ENCODE results near the gene ANO10.
"Not testable (repeated sequence)": the region's sequence is repeated elsewhere in the genome, so short reads cannot be mapped to it uniquely, and the experiment has no call there.

Gene ANO10

DNA sequence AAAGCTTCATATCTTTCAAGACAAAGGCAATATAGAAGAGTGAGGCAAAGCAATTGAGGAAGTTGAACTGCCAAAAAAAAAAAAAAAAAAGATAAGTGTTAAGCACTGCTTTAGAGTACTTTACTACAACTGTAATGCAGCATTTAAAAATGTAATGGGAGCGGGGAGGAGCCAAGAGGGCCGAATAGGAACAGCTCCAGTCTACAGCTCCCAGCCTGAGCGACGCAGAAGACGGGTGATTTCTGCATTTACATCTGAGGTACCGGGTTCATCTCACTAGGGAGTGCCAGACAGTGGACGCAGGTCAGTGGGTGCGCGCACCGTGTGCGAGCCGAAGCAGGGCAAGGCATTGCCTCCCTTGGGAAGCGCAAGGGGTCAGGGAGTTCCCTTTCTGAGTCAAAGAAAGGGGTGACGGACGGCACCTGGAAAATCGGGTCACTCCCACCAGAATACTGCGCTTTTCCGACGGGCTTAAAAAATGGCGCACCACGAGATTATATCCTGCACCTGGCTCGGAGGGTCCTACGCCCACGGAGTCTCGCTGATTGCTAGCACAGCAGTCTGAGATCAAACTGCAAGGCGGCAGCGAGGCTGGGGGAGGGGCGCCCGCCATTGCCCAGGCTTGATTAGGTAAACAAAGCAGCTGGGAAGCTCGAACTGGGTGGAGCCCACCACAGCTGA is 56.0 kb downstream of the ANO10 start:
- DNase-seq, result not testable (repeated sequence)

DNA sequence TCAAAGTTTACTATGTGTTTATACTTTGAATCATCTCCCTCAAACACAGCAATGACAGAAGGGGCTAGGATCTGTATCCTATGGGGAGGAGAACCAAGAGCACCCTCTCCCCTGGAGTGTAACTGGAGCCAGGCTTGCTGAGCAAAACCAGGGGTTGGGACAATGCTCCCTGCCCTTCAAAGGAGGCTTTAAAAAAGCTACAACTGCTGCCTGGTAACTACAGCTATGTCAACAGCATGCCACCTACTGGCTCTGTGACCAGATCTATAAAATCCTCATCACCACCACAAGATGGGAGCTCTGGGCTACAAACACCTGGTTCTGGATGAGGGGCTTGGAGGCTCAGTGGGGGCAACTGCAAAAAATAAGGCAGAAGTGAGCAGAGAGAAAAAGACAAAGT is 61.9 kb downstream of the ANO10 start:
- no peak for DNase-seq

DNA sequence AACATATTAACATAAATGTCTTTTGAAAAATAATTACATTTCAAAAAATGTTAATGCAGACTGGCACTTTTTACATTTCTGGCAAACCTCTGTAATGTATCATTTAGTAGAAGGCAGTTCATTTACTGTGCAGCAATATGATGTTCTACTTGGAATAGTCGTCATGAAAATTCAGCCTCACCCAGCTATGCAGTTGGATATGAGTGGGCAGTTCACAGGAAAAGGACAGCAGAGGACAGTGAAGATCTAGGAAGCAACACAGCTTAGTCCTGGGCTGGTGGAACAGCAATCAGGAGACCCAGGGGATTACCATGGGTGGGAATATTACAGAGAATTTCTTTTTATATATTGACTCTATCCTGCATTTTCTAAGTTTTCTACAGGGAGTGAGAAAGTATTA is 63.6 kb downstream of the ANO10 start:
- DNase-seq, result no peak

DNA sequence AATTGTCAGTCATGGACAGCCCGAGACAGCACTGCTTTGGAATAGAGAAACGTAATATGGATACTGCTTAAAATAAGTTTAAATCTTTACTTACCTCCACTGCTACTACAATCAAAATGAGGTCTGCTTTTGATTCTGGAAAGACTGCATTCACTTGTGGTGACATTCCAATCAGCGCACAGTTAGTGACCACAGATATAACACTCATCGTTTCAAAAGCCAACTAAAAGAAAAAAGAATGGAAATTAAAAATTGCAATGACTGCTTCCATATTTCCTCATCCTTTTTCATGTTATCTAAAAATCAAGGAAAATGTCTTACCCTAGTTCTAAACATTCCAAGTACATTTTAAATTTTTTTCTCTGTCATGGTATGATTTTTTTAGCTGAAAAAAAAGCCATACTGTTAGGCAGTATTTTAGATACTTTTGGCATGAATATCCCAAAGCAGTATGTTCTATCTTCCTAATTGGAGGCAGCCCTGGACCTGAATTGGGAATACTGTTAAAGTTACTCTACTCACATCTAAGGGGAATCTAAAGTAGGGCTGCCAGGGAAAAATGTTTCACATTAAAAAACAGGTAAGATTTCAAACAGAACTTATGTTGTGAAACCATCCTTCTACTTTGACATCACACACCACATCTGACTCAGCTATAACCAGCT is 72.1 kb downstream of the ANO10 start:
- no peak for DNase-seq

DNA sequence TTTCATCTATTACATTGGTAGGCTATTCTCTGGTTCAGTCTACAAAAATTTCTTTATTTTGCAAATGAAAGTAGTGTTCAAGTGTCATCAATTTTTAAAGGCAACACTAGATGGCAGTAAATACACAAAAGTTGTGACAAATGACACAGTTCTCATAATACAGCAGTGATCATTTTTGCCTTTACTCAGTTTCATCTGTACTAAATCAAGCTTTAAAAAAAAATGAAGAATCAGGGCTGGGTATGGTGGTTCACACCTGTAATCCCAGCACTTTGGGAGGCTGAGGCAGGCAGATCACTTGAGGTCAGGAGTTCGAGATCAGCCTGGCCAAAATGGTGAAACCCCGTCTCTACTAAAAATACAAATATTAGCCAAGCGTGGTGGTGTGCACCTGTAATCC is 77.5 kb downstream of the ANO10 start:
- DNase-seq, result not testable (repeated sequence)

DNA sequence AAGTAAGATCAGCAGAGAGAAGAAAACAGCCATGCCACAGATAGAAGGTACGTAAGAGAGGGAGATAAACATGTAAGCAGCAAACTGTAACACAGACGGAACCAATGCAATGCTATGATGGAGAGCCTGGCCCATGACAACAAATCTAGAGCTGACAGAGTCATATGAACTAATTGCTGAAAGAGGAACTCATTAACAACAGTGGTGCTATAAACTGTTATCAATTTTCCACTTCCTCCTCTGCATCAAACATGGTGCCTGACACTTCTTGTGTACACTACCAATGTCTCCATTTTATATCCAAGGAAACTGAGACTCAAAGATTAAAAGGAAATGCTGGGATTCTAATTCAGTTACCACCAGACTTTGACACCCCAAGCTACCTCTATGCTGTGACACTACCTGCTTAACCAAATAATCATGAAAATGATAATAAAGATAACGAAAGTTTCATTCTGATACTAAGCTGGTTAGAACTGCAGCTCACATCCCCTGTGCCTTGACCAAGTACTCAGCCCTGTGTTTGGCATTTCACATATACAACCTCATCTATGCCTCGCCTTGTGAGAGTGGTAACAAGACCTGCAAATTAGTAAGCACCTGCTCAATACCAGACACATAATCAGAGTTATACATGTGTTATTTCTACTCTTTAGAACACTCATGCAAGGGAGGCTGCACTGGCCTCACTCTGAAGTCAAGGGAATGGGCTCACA is 79.3 kb downstream of the ANO10 start:
- DNase-seq, result no peak

DNA sequence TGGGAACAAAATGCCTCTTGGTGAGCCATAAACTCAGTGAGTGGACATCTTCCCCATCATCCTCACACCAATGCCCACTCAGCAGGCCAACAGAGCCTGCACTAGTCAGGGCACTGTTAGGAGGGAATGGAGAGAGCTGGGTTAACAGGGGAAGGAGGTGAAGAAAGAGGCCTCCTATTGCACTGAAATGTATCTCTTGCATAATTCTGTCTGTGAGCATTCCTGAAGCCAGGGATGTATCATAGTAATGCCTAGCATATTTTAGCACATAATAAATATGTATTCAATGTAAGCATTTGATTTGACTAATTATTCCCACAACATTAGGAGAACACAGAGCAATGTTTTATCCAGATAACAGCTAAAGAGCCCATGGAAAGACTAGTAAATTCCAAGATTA is 81.2 kb downstream of the ANO10 start:
- DNase-seq, result no peak

DNA sequence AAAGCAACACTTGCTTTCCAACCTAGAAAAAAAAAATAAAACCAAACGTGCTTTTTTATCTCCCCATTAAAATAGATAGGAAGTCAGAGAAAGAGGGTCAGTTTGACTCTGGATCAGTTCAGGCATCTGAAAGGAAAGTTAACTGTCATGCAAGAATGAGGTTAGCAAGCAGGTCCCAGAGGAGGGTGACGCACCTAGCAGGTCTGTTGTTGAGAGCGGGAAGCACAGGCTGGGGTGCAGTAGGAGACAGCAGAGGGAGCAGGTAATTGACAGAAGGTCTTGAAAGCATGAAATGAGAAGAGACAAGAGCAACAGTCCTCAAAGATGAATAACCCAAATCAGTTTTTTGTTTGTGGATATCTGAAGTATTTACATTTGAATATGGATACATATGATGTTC is 82.5 kb downstream of the ANO10 start:
- no peak for DNase-seq

DNA sequence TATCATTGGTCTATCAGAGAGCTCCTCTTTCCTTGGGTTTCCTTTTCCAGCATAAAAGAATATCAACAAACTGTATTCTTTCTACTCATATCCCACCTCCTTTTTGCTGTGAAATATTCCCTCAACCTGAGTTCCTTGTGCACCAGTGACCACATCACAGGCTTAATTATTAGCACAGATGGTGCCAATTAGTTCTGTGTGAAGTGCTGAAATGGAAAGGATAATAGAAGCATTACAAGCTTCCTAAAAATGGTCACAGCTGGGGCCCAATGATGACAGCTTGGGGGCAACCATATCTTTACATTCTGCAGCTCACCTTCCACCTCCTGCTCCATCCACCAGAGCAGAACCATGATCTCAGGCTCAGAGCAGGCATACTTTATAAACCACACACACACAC is 84.6 kb downstream of the ANO10 start:
- DNase-seq, result no peak

DNA sequence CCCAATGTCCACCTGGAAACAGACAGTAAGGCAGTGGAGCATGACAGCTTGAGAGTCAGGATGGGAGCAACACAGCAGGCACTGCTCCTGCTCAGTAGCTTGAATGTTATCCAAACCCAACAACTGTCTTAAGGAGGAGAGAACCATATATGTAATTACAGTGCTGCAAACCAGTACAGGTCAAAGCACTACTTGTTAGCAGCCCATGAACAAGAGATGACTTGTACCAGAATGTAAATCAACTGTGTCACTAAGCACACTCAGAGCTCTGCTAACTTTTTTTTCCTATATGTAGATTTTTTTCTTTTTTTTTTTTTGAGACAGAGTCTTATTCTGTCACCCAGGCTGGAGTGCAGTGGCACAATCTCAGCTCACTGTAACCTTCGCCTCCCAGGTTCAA is 87.1 kb downstream of the ANO10 start:
- DNase-seq, result no peak

DNA sequence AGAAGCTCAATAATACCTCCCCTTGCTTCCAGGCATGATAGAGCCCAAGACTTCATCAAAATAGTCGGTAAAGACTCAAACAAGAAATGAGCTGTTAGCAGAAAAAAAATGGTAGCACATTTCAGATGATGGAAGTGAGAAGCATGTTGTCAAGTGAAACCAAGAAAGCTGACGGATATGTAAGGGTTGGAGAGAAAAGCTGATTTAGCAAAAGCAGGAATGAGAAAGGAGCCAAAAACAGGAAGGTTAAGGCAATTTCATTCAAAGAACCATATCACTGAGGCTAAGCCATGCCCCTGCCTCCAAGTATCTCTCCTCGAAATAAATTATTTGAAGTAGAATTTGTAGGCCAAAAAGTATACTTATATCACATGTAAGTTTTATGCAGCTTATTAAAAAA is 88.8 kb downstream of the ANO10 start:
- DNase-seq, result no peak

DNA sequence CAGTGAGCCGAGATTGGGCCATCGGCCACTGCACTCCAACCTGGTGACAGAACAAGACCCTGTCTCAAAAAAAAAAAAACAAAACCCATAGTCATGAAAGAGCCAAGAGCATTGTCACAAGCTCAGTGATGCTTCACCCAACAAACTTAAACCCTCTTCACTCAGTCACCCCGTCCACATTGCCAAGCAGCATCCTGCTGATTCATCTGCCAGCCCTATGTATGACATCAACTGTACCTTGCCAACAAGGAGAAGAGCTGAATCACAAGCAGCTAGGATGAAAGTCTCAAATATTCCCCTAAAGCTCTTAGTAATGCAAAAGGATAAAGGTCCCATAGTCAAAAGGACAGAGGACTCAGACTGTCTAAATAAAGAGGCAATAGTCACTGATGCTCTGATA is 90.0 kb downstream of the ANO10 start:
- DNase-seq, result no peak

DNA sequence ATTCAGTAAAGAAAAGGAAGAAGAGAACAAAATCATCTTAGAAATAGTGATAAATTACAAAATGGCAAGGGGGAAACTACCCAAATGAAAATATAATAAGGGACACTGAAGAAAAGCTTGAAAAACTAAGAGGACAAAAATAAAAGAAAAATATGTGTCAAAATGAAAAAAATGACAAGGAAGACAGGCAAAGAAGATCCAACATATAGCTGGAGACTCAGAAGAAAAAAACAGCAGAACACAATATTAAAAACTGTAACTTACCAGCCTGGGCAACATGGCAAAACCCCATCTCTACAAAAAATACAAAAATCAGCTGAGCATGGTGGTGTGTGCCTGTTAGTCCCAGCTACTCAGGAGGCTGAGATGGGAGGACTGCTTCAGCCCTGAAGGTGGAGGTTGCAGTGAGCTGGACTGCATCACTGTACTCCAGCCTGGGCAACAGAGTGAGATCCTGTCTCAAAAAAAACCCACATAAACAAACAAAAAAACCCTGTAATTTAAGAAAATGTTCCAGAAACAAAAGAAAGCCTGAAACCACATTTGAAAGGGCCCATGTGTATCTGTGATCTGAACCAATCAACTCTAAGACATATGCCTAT is 93.2 kb downstream of the ANO10 start:
- no peak for DNase-seq

DNA sequence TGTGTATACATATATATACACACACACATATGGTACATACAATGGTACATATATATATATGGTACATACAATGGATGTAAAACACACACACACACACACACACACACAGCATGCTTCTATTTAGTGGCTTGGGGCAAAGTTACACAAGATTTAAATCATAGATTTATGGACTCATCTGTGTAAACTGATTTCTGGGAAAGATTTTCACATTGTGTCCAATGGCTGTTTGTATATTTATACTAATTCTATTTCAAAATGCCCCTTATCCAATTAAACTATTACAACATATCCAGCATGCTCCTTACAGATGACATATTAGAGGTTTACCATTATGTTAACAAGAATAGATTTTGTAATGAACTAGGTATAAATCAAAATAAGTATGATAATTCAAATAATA is 94.9 kb downstream of the ANO10 start:
- DNase-seq, result no peak

DNA sequence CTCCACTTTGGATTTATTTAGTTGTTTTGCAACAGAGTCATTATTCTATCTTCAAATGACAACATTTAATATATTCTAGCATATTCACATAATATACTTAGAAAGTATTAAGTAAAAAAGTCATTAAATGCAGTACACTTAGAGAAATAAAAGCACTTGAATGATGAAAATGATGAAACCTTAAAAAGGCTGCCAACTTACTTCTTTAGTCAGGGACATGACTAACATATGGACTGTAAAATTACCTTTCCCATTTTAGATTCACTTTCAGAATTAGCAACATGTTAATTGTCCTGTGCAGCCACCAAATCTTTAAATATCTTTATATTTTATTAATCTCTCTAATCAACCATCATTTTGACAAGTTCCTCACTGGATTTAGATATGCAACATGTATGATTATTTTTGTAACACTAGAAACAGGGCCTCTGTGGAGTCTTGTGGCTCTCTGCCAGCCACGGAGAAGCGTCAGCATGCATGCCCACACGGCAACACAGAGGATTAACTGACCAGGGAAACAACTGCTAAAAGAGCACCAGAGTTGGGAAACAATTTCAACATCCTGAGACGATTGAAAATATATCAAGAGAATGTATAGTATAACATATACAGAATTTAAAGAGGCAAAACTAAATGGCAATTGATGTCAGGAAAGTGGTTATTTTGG is 95.7 kb downstream of the ANO10 start:
- no peak for DNase-seq

DNA sequence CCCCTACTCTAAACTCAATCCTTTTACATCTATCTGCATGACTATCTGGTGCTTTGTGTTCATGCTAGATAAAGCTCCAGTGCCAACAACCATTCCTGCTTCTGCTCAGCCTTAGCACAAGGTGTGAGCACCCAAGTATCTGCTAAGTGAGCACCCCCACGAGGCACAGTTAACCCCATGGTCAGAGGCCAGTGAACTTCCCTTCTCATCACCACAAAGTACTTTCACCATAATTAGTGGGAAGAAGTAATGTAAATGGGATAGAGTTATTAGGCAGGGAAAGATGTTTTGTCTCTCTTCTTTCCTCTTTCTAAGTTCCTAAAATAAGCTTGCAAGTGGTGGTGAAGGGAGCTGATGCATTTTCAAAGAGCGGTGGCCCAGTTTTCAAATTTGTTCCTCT is 96.4 kb downstream of the ANO10 start:
- DNase-seq, result no peak

DNA sequence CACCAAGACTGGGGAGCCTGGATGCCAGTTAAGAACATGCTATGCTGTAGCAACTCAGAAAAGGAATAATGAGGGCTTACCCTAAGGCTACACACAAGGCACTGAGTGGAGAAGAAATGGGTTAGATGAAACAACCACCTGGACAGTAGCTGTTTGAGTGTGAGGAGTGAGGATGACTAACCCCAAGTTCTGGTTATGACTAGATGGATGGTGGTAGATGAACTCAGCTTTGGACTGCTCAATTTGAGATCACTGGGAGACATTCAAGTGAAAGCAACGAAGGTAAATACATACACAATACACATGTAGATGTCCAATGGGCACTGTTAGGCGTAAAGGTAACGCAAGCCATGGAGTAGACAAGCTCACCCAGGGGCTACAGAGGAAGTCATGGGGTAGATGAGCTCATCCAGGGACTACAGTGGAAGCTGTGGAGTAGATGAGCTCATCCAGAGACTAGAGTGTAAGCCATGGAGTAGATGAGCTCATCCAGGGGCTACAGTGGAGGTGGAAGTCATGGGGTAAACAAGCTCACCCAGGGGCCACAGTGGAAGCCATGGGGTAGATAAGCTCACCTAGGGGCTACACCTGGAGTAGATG is 98.3 kb downstream of the ANO10 start:
- DNase-seq, result no peak

DNA sequence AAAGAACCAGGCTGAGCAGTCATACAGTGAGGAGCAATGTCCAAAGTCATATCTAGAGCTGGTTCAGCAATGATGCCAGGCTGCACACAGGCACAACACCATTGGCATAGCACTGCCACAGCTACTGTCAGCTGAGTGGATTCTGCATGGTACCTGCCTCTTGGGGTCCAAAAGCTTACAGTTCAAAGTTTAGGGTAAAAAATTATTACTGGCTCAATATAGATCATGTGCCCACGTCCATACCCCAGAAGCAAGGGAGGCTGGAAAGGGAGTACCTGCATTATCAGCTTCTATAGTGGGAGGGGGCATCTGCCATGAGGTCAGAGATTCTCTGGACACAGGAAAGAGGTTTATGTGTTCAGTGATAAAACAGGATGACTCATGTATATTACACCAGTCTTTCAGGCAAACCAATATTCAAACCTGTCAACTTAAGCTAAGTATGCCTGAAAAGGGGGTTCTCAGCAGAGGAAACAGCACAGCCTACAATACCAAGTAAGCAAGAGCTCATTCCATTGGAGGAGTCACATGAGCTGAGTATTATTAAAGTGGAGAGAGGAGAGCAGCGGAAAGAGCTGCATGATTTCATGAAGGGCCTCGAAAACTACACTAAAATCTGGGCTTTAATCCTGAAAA is 99.0 kb downstream of the ANO10 start:
- DNase-seq, result no peak

DNA sequence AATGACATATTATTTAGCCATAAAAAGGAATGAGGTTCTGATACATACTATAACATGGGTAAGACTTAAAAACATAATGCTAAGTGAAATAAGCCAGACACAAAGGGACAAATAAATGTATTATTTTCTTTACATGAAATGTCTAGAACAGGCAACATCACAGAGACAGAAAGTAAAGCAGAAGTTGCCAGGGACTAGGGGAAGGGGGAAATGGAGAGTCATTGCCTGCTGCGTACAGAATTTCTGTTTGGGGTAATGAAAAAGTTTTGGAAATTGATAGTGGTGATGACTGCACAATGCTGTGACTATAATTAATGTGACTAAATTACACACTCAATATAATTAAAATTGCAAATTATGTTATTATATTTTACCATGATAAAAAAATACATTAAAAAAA is 99.9 kb downstream of the ANO10 start:
- no peak for DNase-seq

DNA sequence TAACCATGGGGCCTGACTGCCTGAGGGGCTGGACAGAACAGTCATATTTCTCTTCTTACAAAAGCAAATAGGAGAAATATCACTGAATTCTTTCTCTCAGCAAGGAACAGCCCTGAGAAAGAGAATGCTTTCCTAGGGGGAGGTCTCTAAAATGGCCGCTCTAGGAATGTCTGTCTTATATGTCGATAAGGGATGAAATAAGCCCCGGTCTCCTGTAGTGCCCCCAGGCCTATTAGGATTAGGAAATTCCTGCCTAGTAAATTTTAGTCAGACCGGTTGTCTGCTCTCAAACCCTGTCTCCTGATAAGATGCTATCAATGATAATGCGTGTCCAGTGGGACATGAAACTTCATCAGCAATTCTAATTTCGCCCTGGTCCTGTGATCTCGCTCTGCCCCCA is 103.3 kb downstream of the ANO10 start:
- DNase-seq, result not testable (repeated sequence)

DNA sequence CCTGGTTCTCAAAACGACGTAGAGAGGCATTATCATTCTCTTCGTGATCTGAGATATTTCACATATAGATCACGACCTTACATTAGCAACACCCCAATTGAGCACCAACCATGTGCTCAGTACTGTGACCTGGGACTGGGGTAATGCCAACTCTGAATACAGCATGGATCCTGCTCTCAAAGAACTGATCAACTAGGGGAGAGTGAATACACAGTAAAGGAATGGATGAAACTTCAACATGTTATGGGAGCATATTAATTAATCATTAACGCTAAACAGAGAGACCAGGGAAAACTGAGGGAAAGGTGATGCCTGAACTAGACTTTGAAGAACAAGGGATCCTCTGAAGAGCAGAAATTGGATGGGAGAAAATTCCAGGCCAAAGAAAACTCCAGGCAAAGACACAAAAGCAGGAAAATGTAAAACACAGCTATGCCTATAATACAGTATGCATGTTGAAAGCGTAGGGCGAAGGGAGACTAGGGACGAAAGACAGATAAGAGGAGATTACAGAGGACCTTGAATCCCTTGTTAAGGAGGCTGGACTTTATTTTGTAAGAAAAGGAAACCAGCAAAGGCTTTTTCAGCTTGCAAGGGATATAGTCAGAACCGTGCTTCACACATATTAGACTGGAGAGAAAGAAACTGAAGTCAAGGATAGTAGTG is 105.7 kb downstream of the ANO10 start:
- no peak for DNase-seq
